ENCODE results near the gene RDH14. TPM values are rescaled to one million over a fixed set of nuclear protein-coding genes. Genes with fewer than 3 reads are reported as not detected.

RDH14 gene
- total and polyA plus RNA-seq, 4 experiments from 2014 or later: 18.0 to 42.6 (median 30.7) TPM

- Histone ChIP-seq H3K27ac (ENCODE audit: low read depth, low read length) (no peak overlapping the region), H3K4me3 (ENCODE audit: low read length in 2 of 2) (no peak overlapping the region), H3K9me3 (ENCODE audit: control insufficient read depth in 1 of 2, low read length in 2 of 2) (no peaks in the 10 kb centered on the region), H3K36me3 (ENCODE audit: insufficient read depth, low read length) (no peaks in the 10 kb centered on the region), H3K4me1 (ENCODE audit: insufficient read depth, low read length) (peaks cover 11% of the 10 kb centered on the region), H3K27me3 (ENCODE audit: insufficient read depth, low read length) (no peaks in the 10 kb centered on the region)
- ChIA-PET POLR2A (ENCODE audit: partially characterized antibody) (no interaction called here), CTCF (ENCODE audit: partially characterized antibody) (no interaction called here)
- Mint-ChIP-seq H3K27me3 (peaks cover 0 to 1% of the 10 kb centered on the region in 2 donors), H3K36me3 (peaks cover 0 to 6% of the 10 kb centered on the region in 2 donors), H3K9me3 (peaks cover 0 to 18% (median 5%) of the 10 kb centered on the region in 8 donors), H3K4me1 (peaks cover 13 to 23% (median 18%) of the 10 kb centered on the region in 4 donors), H3K27ac (no peak overlapping the region), H3K4me3 (no peak overlapping the region)
- intact Hi-C loops (cut with micrococcal nuclease): no loop called here
- DNase-seq: no peak
Observed at GRCh38 chr2:18544171-18544570, 16.3 kb downstream of the RDH14 start.

GRCh38 chr2:18540872-18541271 lies 19.6 kb downstream of the RDH14 start:
- peaks cover 0 to 18% (median 6%) of the 10 kb centered on the region in 8 donors for H3K9me3 Mint-ChIP-seq
- peaks cover 0 to 6% of the 10 kb centered on the region in 2 donors for H3K36me3 Mint-ChIP-seq

GRCh38 chr2:18536697-18537096 lies 23.8 kb downstream of the RDH14 start:
- Mint-ChIP-seq H3K27me3 (peaks cover 8 to 12% of the 10 kb centered on the region in 2 donors), H3K4me3 (no peak overlapping the region), H3K27ac (no peak overlapping the region), H3K9me3 (peaks cover 0 to 18% (median 6%) of the 10 kb centered on the region in 8 donors), H3K4me1 (no peaks in the 10 kb centered on the region), H3K36me3 (peaks cover 0 to 6% of the 10 kb centered on the region in 2 donors)
- Histone ChIP-seq H3K4me1 (ENCODE audit: insufficient read depth, low read length) (no peaks in the 10 kb centered on the region), H3K4me3 (ENCODE audit: low read length in 2 of 2) (no peak overlapping the region), H3K27ac (ENCODE audit: low read depth, low read length) (no peak overlapping the region), H3K27me3 (ENCODE audit: insufficient read depth, low read length) (no peaks in the 10 kb centered on the region), H3K9me3 (ENCODE audit: control insufficient read depth in 1 of 2, low read length in 2 of 2) (no peaks in the 10 kb centered on the region), H3K36me3 (ENCODE audit: insufficient read depth, low read length) (no peaks in the 10 kb centered on the region)
- ChIA-PET CTCF (ENCODE audit: partially characterized antibody) (no interaction called here), POLR2A (ENCODE audit: partially characterized antibody) (no interaction called here)
- DNase-seq: no peak
- intact Hi-C loops (cut with micrococcal nuclease): no loop called here

More at GRCh38 chr2:18540872-18541271, 19.6 kb downstream of the RDH14 start:
- CTCF ChIA-PET (ENCODE audit: partially characterized antibody): no interaction called here
- Histone ChIP-seq H3K36me3 (ENCODE audit: insufficient read depth, low read length) (no peaks in the 10 kb centered on the region), H3K9me3 (ENCODE audit: control insufficient read depth in 1 of 2, low read length in 2 of 2) (no peaks in the 10 kb centered on the region), H3K4me3 (ENCODE audit: low read length in 2 of 2) (no peak overlapping the region), H3K27ac (ENCODE audit: low read depth, low read length) (no peak overlapping the region), H3K27me3 (ENCODE audit: insufficient read depth, low read length) (no peaks in the 10 kb centered on the region), H3K4me1 (ENCODE audit: insufficient read depth, low read length) (no peaks in the 10 kb centered on the region)
- intact Hi-C loops (cut with micrococcal nuclease): no loop called here
- POLR2A ChIA-PET (ENCODE audit: partially characterized antibody): no interaction called here
- Mint-ChIP-seq H3K4me3 (no peak overlapping the region), H3K4me1 (peaks cover under 1 to 5% (median 3%) of the 10 kb centered on the region in 4 donors), H3K27ac (no peak overlapping the region), H3K27me3 (peaks cover 4 to 5% of the 10 kb centered on the region in 2 donors)
- no peak for DNase-seq

GRCh38 chr2:18536100-18536499 lies 24.4 kb downstream of the RDH14 start:
- Mint-ChIP-seq H3K27ac (no peak overlapping the region), H3K27me3 (peaks cover 8 to 10% of the 10 kb centered on the region in 2 donors), H3K36me3 (peaks cover 0 to 5% of the 10 kb centered on the region in 2 donors), H3K9me3 (peaks cover 0 to 13% (median 5%) of the 10 kb centered on the region in 8 donors), H3K4me3 (no peak overlapping the region), H3K4me1 (no peaks in the 10 kb centered on the region)
- H3K9me3 ChIP-seq (ENCODE audit: control insufficient read depth in 1 of 2, low read length in 2 of 2): no peaks in the 10 kb centered on the region
- H3K27ac ChIP-seq (ENCODE audit: low read depth, low read length): no peak overlapping the region
- H3K36me3 ChIP-seq (ENCODE audit: insufficient read depth, low read length): no peaks in the 10 kb centered on the region
- H3K4me1 ChIP-seq (ENCODE audit: insufficient read depth, low read length): no peaks in the 10 kb centered on the region
- DNase-seq: no peak
- no peaks in the 10 kb centered on the region for H3K27me3 ChIP-seq (ENCODE audit: insufficient read depth, low read length)
- intact Hi-C loops (cut with micrococcal nuclease): no loop called here
- CTCF ChIA-PET (ENCODE audit: partially characterized antibody): no interaction called here
- H3K4me3 ChIP-seq (ENCODE audit: low read length in 2 of 2): no peak overlapping the region
- POLR2A ChIA-PET (ENCODE audit: partially characterized antibody): no interaction called here

- ChIA-PET CTCF (ENCODE audit: partially characterized antibody) (interaction anchor here (1.0 to 1.2 kb wide), 2 partner anchors 11 to 13 kb away, joined by 4 to 5 read pairs; no protein-coding TSS in a partner anchor), POLR2A (ENCODE audit: partially characterized antibody) (no interaction called here)
- Mint-ChIP-seq H3K36me3 (no peaks in the 10 kb centered on the region), H3K27ac (no peak overlapping the region), H3K27me3 (peaks cover 6 to 7% of the 10 kb centered on the region in 2 donors), H3K9me3 (no peaks in the 10 kb centered on the region), H3K4me1 (no peaks in the 10 kb centered on the region), H3K4me3 (no peak overlapping the region)
- Histone ChIP-seq H3K27ac (ENCODE audit: low read depth, low read length) (no peak overlapping the region), H3K4me3 (ENCODE audit: low read length in 2 of 2) (no peak overlapping the region), H3K27me3 (ENCODE audit: insufficient read depth, low read length) (no peaks in the 10 kb centered on the region), H3K36me3 (ENCODE audit: insufficient read depth, low read length) (no peaks in the 10 kb centered on the region), H3K9me3 (ENCODE audit: control insufficient read depth in 1 of 2, low read length in 2 of 2) (no peaks in the 10 kb centered on the region), H3K4me1 (ENCODE audit: insufficient read depth, low read length) (no peaks in the 10 kb centered on the region)
- intact Hi-C loops (cut with micrococcal nuclease): no loop called here
- DNase-seq: no peak
Observed at GRCh38 chr2:18531194-18531593, 29.3 kb downstream of the RDH14 start.

GRCh38 chr2:18527822-18528221 lies 32.6 kb downstream of the RDH14 start:
- Histone ChIP-seq H3K27ac (ENCODE audit: low read depth, low read length) (no peak overlapping the region), H3K4me3 (ENCODE audit: low read length in 2 of 2) (no peak overlapping the region), H3K27me3 (ENCODE audit: insufficient read depth, low read length) (no peaks in the 10 kb centered on the region), H3K4me1 (ENCODE audit: insufficient read depth, low read length) (no peaks in the 10 kb centered on the region), H3K36me3 (ENCODE audit: insufficient read depth, low read length) (no peaks in the 10 kb centered on the region), H3K9me3 (ENCODE audit: control insufficient read depth in 1 of 2, low read length in 2 of 2) (no peaks in the 10 kb centered on the region)
- no peak overlapping the region for H3K4me3 Mint-ChIP-seq
- H3K9me3 Mint-ChIP-seq: no peaks in the 10 kb centered on the region
- H3K4me1 Mint-ChIP-seq: no peaks in the 10 kb centered on the region
- no peak overlapping the region for H3K27ac Mint-ChIP-seq
- ChIA-PET CTCF (ENCODE audit: partially characterized antibody) (interaction anchor here (1.0 to 1.4 kb wide), 3 partner anchors 8 to 19 kb away, joined by 3 to 6 read pairs (median 4); no protein-coding TSS in a partner anchor), POLR2A (ENCODE audit: partially characterized antibody) (no interaction called here)
- intact Hi-C loops (cut with micrococcal nuclease): no loop called here
- H3K36me3 Mint-ChIP-seq: no peaks in the 10 kb centered on the region
- peaks cover 0 to 1% of the 10 kb centered on the region in 2 donors for H3K27me3 Mint-ChIP-seq
- no peak for DNase-seq

GRCh38 chr2:18527326-18527725 lies 33.1 kb downstream of the RDH14 start:
- H3K36me3 Mint-ChIP-seq: no peaks in the 10 kb centered on the region
- Histone ChIP-seq H3K4me3 (ENCODE audit: low read length in 2 of 2) (no peak overlapping the region), H3K9me3 (ENCODE audit: control insufficient read depth in 1 of 2, low read length in 2 of 2) (no peaks in the 10 kb centered on the region), H3K27me3 (ENCODE audit: insufficient read depth, low read length) (no peaks in the 10 kb centered on the region), H3K4me1 (ENCODE audit: insufficient read depth, low read length) (no peaks in the 10 kb centered on the region), H3K27ac (ENCODE audit: low read depth, low read length) (no peak overlapping the region), H3K36me3 (ENCODE audit: insufficient read depth, low read length) (no peaks in the 10 kb centered on the region)
- no peaks in the 10 kb centered on the region for H3K4me1 Mint-ChIP-seq
- ChIA-PET CTCF (ENCODE audit: partially characterized antibody) (no interaction called here), POLR2A (ENCODE audit: partially characterized antibody) (no interaction called here)
- no peaks in the 10 kb centered on the region for H3K9me3 Mint-ChIP-seq
- DNase-seq: no peak
- no peaks in the 10 kb centered on the region for H3K27me3 Mint-ChIP-seq
- intact Hi-C loops (cut with micrococcal nuclease): no loop called here
- no peak overlapping the region for H3K4me3 Mint-ChIP-seq
- no peak overlapping the region for H3K27ac Mint-ChIP-seq

- Mint-ChIP-seq H3K27ac (no peak overlapping the region), H3K9me3 (no peaks in the 10 kb centered on the region), H3K36me3 (no peaks in the 10 kb centered on the region), H3K4me1 (no peaks in the 10 kb centered on the region), H3K4me3 (no peak overlapping the region), H3K27me3 (no peaks in the 10 kb centered on the region)
- no peaks in the 10 kb centered on the region for H3K27me3 ChIP-seq (ENCODE audit: insufficient read depth, low read length)
- POLR2A ChIA-PET (ENCODE audit: partially characterized antibody): no interaction called here
- H3K27ac ChIP-seq (ENCODE audit: low read depth, low read length): no peak overlapping the region
- no peaks in the 10 kb centered on the region for H3K36me3 ChIP-seq (ENCODE audit: insufficient read depth, low read length)
- DNase-seq: peak in 1 of 5 donors; percentile 38
- H3K4me3 ChIP-seq (ENCODE audit: low read length in 2 of 2): no peak overlapping the region
- CTCF ChIA-PET (ENCODE audit: partially characterized antibody): interaction anchor here (1.0 to 1.2 kb wide), 3 partner anchors 9 to 1338 kb away, joined by 3 to 4 read pairs (median 4); no protein-coding TSS in a partner anchor
- no peaks in the 10 kb centered on the region for H3K4me1 ChIP-seq (ENCODE audit: insufficient read depth, low read length)
- H3K9me3 ChIP-seq (ENCODE audit: control insufficient read depth in 1 of 2, low read length in 2 of 2): no peaks in the 10 kb centered on the region
- intact Hi-C loops (cut with micrococcal nuclease): no loop called here
Observed at GRCh38 chr2:18526429-18526828, 34.0 kb downstream of the RDH14 start.

Measured in CD4-positive, alpha-beta memory T cell (primary cell).